Suprapubic skin (tissue), 4 donors: ENCODE measurements around the gene PRTFDC1.

ENCODE experiments used
- CTCF ChIP-seq, 2 donors: fragments of 200-600 bp in 1 of 2; fragments of 450-650 bp in 1 of 2; sonication (generic) in 1 of 2; IDR thresholded peaks; one replicate each; pipeline ENCODE4 v1.5.1; 2016 to 2019; ENCODE audit warnings: antibody characterized with exemption in 2 of 2, mild to moderate bottlenecking in 1 of 2, moderate library complexity in 1 of 2
- POLR2A ChIP-seq, 2 donors: fragments of 450-650 bp; IDR thresholded peaks; one replicate each; pipeline ENCODE4 v1.6.1; 2017; ENCODE audit warnings: antibody characterized with exemption in 2 of 2, mild to moderate bottlenecking in 2 of 2, moderate library complexity in 2 of 2
- POLR2AphosphoS5 ChIP-seq, 3 donors: sonication (generic); formaldehyde crosslinking; IDR thresholded peaks; one replicate each; pipeline ENCODE4 v1.6.1; 2017; ENCODE audit warnings: antibody characterized with exemption in 3 of 3

DNA sequence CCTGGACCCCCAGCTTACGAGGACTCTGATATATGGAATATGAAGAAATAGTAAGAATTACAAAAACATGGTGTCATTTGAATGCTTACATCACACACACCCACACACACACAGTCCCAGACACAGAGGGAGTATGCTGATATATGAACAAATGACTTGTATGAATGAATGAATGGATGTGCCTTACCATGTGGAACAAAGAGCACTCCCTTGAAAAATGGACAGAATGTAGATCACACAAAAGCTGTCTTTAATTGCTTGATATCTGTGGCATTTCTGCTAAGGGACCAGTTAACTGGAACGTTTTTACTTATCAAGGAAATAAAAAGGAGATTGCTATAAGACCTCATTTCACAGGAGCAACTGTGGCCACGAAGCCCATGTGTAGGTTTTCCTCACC, 46.0 kb downstream of the PRTFDC1 start:
- TF ChIP-seq CTCF (IDR thresholded peaks at IDR 0.05) (no peak), POLR2A (IDR thresholded peaks at IDR 0.05) (no peak), POLR2AphosphoS5 (IDR thresholded peaks at IDR 0.05) (no peak)
